ENCODE results near the gene HAPLN3.

Gene HAPLN3

GRCh38 chr15:88909956-88910831 is 14.8 kb upstream of the HAPLN3 start:
- no peak for DNase-seq

- DNase-seq: no peak
Observed at GRCh38 chr15:88908697-88909621, 13.6 kb upstream of the HAPLN3 start.

GRCh38 chr15:88908123-88908522 is 12.8 kb upstream of the HAPLN3 start:
- DNase-seq: no peak

- no peak for DNase-seq
Observed at GRCh38 chr15:88907111-88907510, 11.8 kb upstream of the HAPLN3 start.

GRCh38 chr15:88906551-88906950 is 11.2 kb upstream of the HAPLN3 start:
- no peak for DNase-seq

GRCh38 chr15:88906130-88906529 is 10.8 kb upstream of the HAPLN3 start:
- no peak for DNase-seq

- no peak for DNase-seq
Observed at GRCh38 chr15:88905576-88905975, 10.2 kb upstream of the HAPLN3 start.

GRCh38 chr15:88904624-88905327 is 9.4 kb upstream of the HAPLN3 start:
- DNase-seq: peak; percentile 68 to 78

- no peak for DNase-seq
Observed at GRCh38 chr15:88904257-88904623, 8.9 kb upstream of the HAPLN3 start.

GRCh38 chr15:88902846-88903245 is 7.5 kb upstream of the HAPLN3 start:
- DNase-seq: no peak

GRCh38 chr15:88902221-88902835 is 7.0 kb upstream of the HAPLN3 start:
- no peak for DNase-seq

GRCh38 chr15:88901508-88902220 is 6.3 kb upstream of the HAPLN3 start:
- DNase-seq: no peak

- DNase-seq: no peak
Observed at GRCh38 chr15:88900982-88901418, 5.7 kb upstream of the HAPLN3 start.

- DNase-seq: no peak
Observed at GRCh38 chr15:88900309-88900981, 5.1 kb upstream of the HAPLN3 start.

- no peak for DNase-seq
Observed at GRCh38 chr15:88899251-88899650, 3.9 kb upstream of the HAPLN3 start.

GRCh38 chr15:88898736-88899135 is 3.4 kb upstream of the HAPLN3 start:
- no peak for DNase-seq

- DNase-seq: peak in 1 of 2 experiments; percentile 11
Observed at GRCh38 chr15:88897456-88898194, 2.3 kb upstream of the HAPLN3 start.

- no peak for DNase-seq
Observed at GRCh38 chr15:88897142-88897455, 1.8 kb upstream of the HAPLN3 start.

- DNase-seq: no peak
Observed at GRCh38 chr15:88896333-88897033, 1.1 kb upstream of the HAPLN3 start.

- DNase-seq: peak; percentile 34
Observed at GRCh38 chr15:88894348-88894818, 961 bp downstream of the HAPLN3 start.

All from NCI-H2081 (cell line).